Measurements from ENCODE around the gene PM20D1.
"Not testable (repeated sequence)": the region's sequence is repeated elsewhere in the genome, so short reads cannot be mapped to it uniquely, and the experiment has no call there.

PM20D1 gene, protein sequence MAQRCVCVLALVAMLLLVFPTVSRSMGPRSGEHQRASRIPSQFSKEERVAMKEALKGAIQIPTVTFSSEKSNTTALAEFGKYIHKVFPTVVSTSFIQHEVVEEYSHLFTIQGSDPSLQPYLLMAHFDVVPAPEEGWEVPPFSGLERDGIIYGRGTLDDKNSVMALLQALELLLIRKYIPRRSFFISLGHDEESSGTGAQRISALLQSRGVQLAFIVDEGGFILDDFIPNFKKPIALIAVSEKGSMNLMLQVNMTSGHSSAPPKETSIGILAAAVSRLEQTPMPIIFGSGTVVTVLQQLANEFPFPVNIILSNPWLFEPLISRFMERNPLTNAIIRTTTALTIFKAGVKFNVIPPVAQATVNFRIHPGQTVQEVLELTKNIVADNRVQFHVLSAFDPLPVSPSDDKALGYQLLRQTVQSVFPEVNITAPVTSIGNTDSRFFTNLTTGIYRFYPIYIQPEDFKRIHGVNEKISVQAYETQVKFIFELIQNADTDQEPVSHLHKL

GRCh38 chr1:205849619-205850355 is at the start of gene PM20D1:
Gene PM20D1, minus strand, starts transcription at chr1:205850132. Its CDS starts 60 bp downstream, at chr1:205850072.
- no peak for DNase-seq

GRCh38 chr1:205896351-205896750 is 46.4 kb upstream of the PM20D1 start:
- DNase-seq: no peak

DNA sequence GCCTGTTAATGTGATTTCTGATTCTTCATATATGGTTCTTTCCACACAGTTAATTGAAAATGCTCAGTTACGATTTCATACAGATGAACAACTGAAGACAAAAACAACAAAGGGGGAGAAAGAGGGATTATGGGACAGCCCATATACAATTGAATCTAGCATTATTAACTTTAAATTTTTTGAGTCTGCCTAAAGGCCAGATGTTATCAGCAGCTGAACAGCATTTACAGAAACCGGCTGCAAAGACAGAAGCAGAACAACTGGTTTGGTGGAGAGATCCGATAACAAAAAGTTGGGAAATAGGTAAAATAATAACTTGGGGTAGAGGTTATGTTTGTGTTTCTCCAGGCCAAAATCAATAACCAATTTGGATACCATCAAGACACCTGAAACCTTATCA is 44.2 kb upstream of the PM20D1 start:
- DNase-seq: not testable (repeated sequence)

GRCh38 chr1:205892175-205892574 is 42.2 kb upstream of the PM20D1 start:
- not testable (repeated sequence) for DNase-seq

- not testable (repeated sequence) for DNase-seq
Observed at GRCh38 chr1:205891481-205891880, 41.5 kb upstream of the PM20D1 start.

DNA sequence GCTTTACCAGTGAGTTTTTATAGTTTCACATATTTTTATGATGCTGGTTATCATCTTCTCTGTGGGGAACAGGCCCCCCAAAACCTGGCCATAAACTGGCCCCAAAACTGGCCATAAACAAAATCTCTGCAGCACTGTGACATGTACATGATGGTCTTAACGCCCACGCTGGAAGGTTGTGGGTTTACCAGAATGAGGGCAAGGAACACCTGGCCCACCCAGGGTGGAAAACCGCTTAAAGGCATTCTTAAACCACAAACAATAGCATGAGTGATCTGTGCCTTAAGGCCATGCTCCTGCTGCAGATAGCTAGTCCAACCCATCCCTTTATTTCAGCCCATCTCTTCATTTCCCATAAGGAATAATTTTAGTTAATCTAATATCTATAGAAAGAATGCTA is 40.7 kb upstream of the PM20D1 start:
- DNase-seq: not testable (repeated sequence)

- peak; percentile 85 for DNase-seq
Observed at GRCh38 chr1:205889706-205890105, 39.8 kb upstream of the PM20D1 start.

- DNase-seq: not testable (repeated sequence)
Observed at GRCh38 chr1:205889006-205889405, 39.1 kb upstream of the PM20D1 start.

DNA sequence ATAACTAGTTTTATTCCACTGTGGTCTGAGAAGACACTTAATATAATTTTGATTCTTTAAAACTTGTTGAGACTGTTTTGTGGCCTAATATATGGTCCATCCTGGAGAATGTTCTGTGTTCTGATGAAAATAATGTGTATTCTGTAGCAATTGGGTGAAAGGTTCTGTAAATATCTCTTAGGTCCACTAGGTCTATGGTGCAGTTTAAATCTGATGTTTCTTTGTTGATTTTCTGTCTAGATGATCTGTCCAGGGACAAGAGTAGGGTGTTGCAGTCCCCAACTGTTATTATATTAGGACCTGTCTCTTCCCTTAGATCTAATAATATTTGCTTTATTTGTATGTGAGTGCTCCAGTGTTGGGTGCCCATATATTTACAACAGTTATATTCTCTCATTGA is 33.9 kb upstream of the PM20D1 start:
- no peak for DNase-seq

DNA sequence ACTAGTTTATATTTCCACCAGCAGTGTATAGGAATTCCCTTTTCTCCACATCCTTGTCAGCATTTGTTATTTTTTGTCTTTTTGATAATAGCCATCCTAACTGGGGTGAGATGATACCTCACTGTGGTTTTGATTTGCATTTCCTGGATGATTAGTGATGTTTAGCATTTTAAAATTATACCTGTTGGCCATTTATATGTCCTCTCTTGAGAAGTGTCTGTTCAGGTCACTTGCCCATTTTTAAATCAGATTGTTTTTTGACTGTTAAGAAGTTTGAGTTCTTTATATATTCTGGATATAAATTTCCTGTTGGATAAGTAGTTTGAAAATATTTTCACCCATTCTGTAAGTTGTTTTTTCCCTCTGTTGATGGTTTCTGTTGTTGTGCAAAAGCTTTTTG is 31.0 kb upstream of the PM20D1 start:
- no peak for DNase-seq

- DNase-seq: no peak
Observed at GRCh38 chr1:205879974-205880373, 30.0 kb upstream of the PM20D1 start.

- DNase-seq: no peak
Observed at GRCh38 chr1:205878026-205878425, 28.1 kb upstream of the PM20D1 start.

GRCh38 chr1:205873148-205873547 is 23.2 kb upstream of the PM20D1 start:
- not testable (repeated sequence) for DNase-seq

DNA sequence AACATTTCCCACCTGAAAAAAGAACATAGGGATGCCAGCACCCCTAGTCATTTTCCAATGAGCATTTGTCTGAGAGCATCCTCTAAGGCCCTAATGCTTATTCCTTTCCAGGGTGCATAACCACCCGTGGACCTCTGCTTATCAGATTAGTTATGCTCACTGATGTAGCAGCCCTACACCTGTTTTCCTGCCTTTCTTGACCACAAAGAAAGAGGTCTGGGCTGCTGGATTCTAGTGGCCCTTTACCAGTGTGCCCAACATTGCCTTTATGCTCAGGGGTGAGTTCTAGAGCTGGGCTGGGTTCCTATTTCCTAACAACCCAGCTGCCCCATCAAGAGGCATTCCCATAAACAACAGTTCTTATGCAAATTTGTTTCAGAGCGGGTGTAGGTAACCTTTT is 20.3 kb upstream of the PM20D1 start:
- DNase-seq: no peak

GRCh38 chr1:205861540-205861939 is 11.6 kb upstream of the PM20D1 start:
- no peak for DNase-seq

- no peak for DNase-seq
Observed at GRCh38 chr1:205858141-205858961, 8.4 kb upstream of the PM20D1 start.

GRCh38 chr1:205857501-205857900 is 7.6 kb upstream of the PM20D1 start:
- not testable (repeated sequence) for DNase-seq

DNA sequence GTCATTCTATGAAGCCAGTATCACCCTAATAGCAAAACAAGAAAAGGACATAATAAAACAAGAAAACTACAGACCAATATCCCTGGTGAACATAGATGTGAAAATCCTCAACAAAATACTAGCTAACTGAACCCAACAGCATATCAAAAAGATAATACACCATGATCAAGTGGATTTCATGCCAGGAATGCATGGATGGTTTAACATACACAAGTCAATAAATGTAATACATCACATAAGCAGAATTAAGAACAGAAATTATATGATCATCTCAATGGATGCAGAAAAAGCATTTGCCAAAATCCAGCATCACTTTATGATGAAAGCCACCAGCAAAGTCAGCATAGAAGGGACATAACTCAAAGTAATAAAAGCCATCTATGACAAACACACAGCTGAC is 6.5 kb upstream of the PM20D1 start:
- DNase-seq: no peak

GRCh38 chr1:205852969-205853368 is 3.0 kb upstream of the PM20D1 start:
- DNase-seq: no peak

DNA sequence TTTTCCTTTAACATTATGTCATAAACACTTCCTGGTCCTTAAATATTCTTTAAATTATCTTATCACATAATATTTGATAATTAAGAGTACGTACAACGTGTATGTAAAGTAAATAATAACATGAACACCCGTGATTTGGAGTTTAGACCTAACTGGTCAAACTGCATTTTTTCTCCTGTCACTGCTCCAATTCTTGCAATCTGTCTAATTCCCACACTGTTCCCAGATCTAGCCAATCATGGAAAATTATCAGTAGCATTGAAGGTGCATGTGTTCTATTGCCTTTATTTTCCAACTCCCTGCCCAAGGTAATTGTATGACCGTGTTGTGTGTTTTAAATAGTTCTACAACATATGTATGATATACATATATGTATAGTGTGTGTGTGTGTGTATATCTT is 2.1 kb upstream of the PM20D1 start:
- no peak for DNase-seq

GRCh38 chr1:205843036-205843859 is 6.7 kb downstream of the PM20D1 start:
- no peak for DNase-seq

DNA sequence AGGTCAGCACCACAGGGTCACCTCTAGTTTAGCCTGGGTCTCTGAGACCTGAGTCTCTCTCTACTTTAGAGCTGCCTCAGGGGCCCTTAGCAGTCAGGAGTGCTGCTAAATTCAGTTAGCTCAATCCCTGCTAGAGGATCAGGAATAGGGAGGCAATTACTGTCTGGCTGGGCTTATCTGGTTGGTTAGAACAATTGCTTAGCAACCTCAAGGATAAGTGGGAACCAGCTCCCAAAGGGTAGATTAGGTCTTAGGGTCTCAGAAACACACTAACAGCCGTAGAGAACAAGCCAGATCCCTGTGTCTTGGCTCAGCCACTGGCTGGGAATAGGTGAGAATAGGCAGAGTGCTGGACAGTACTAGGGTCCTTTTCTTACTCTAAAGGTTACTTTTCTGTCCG is 7.7 kb downstream of the PM20D1 start:
- no peak for DNase-seq

Data from HCEC 1CT (cell line).